Measurements from ENCODE around the gene DNAJB5. TPM values are rescaled to one million over a fixed set of nuclear protein-coding genes. Genes with fewer than 3 reads are reported as not detected.

DNAJB5 gene
- total and polyA plus RNA-seq, 4 donors, result 0.76 to 2.3 (median 1.8) TPM

DNA sequence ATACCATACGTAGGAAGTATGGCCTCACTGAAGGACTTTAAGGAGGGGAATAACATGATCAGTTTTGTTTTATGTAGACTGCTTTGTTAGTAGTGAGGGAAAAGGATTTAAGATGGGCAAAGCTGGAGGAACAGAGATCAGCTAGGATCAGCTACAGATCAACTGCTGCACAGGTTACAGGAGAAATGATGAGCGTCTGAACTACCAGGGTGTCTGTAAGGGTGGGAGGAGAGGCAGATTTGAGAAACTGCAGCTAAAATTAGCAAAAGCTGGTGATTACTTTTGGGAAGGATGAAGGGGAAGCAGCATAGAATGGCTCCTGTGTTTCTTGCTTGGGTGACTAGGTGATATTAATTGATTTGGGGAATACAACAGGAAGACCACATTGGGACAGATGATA lies 43.6 kb downstream of the DNAJB5 start:
- no peak overlapping the region for H3K9ac ChIP-seq (ENCODE audit: low read depth in 1 of 2, low read length in 2 of 2)
- TF ChIP-seq REST (IDR thresholded peaks at IDR 0.05), result no peak
- TF ChIP-seq HNF4A (conservative IDR thresholded peaks at IDR 0.05), result no peak
- TF ChIP-seq CTCF (IDR thresholded peaks at IDR 0.05; ENCODE audit: low read depth, low read length, missing input control), result no peak
- DNase-seq (ENCODE audit: low spot score), result no peak
- no peak overlapping the region for H3K4me3 ChIP-seq (ENCODE audit: low read depth in 1 of 3, low read length in 3 of 3)
- no peak overlapping the region for H3K27ac ChIP-seq (ENCODE audit: low read depth in 1 of 2, low read length in 2 of 2)
- H3K27me3 ChIP-seq (ENCODE audit: control insufficient read depth in 4 of 4, insufficient read depth in 4 of 4, low read length in 3 of 4), result no peaks in the 10 kb centered on the region
- no peaks in the 10 kb centered on the region for H3K9me3 ChIP-seq (ENCODE audit: control insufficient read depth in 4 of 4, low read length in 3 of 4)
- WGBS, result 97% methylated on average over 2 of the region's 2 CpGs
- H3K4me1 ChIP-seq (ENCODE audit: control insufficient read depth in 4 of 4, insufficient read depth in 4 of 4, low read length in 3 of 4), result peaks cover 0 to 1% (median 0%) of the 10 kb centered on the region in 4 donors
- peaks cover 0 to 8% (median 2%) of the 10 kb centered on the region in 4 donors for H3K36me3 ChIP-seq (ENCODE audit: control insufficient read depth in 4 of 4, insufficient read depth in 3 of 4, low read depth in 1 of 4, low read length in 3 of 4)

GRCh38 chr9:35035851-35036701 lies 46.5 kb downstream of the DNAJB5 start:
- H3K9me3 ChIP-seq (ENCODE audit: control insufficient read depth in 4 of 4, low read length in 3 of 4), result no peaks in the 10 kb centered on the region
- no peaks in the 10 kb centered on the region for H3K27me3 ChIP-seq (ENCODE audit: control insufficient read depth in 4 of 4, insufficient read depth in 4 of 4, low read length in 3 of 4)
- TF ChIP-seq SP1 (IDR thresholded peaks at IDR 0.05), result no peak
- TF ChIP-seq YY1 (IDR thresholded peaks at IDR 0.05), result no peak
- TF ChIP-seq RXRA (IDR thresholded peaks at IDR 0.05), result no peak
- no peak for TF ChIP-seq HNF4A (conservative IDR thresholded peaks at IDR 0.05)
- no peak for TF ChIP-seq TAF1 (conservative IDR thresholded peaks at IDR 0.05)
- no peak for TF ChIP-seq HNF4G (IDR thresholded peaks at IDR 0.05)
- DNase-seq (ENCODE audit: low spot score), result no peak
- WGBS, result 71% methylated on average over 48 of the region's 48 CpGs
- H3K27ac ChIP-seq (ENCODE audit: low read depth in 1 of 2, low read length in 2 of 2), result no peak overlapping the region
- peaks cover 0 to 8% (median 2%) of the 10 kb centered on the region in 4 donors for H3K36me3 ChIP-seq (ENCODE audit: control insufficient read depth in 4 of 4, insufficient read depth in 3 of 4, low read depth in 1 of 4, low read length in 3 of 4)
- no peaks in the 10 kb centered on the region for H3K4me1 ChIP-seq (ENCODE audit: control insufficient read depth in 4 of 4, insufficient read depth in 4 of 4, low read length in 3 of 4)
- no peak overlapping the region for H3K9ac ChIP-seq (ENCODE audit: low read depth in 1 of 2, low read length in 2 of 2)
- no peak overlapping the region for H3K4me3 ChIP-seq (ENCODE audit: low read depth in 1 of 3, low read length in 3 of 3)

GRCh38 chr9:35042081-35042604 lies 52.6 kb downstream of the DNAJB5 start:
- DNase-seq (ENCODE audit: low spot score), result no peak
- 58% methylated on average over 3 of the region's 3 CpGs for WGBS
- TF ChIP-seq JUND (IDR thresholded peaks at IDR 0.05), result peak in 1 of 2 donors; percentile 15
- peak; percentile 21 to 28 for TF ChIP-seq HNF4A (conservative IDR thresholded peaks at IDR 0.05)
- peak; percentile 48 to 59 for TF ChIP-seq RXRA (IDR thresholded peaks at IDR 0.05)
- no peak for TF ChIP-seq YY1 (IDR thresholded peaks at IDR 0.05)
- peak in 1 of 2 donors; percentile 9 for TF ChIP-seq RAD21 (IDR thresholded peaks at IDR 0.05)
- no peak for TF ChIP-seq HNF4G (IDR thresholded peaks at IDR 0.05)
- no peaks in the 10 kb centered on the region for H3K9me3 ChIP-seq (ENCODE audit: control insufficient read depth in 4 of 4, low read length in 3 of 4)
- H3K27me3 ChIP-seq (ENCODE audit: control insufficient read depth in 4 of 4, insufficient read depth in 4 of 4, low read length in 3 of 4), result no peaks in the 10 kb centered on the region
- peak overlapping the region in 1 of 2 donors; percentile 3 for H3K27ac ChIP-seq (ENCODE audit: low read depth in 1 of 2, low read length in 2 of 2)
- peaks cover 0 to 4% (median 0%) of the 10 kb centered on the region in 4 donors for H3K4me1 ChIP-seq (ENCODE audit: control insufficient read depth in 4 of 4, insufficient read depth in 4 of 4, low read length in 3 of 4)
- no peak overlapping the region for H3K9ac ChIP-seq (ENCODE audit: low read depth in 1 of 2, low read length in 2 of 2)
- H3K36me3 ChIP-seq (ENCODE audit: control insufficient read depth in 4 of 4, insufficient read depth in 3 of 4, low read depth in 1 of 4, low read length in 3 of 4), result peaks cover 0 to 20% (median 13%) of the 10 kb centered on the region in 4 donors
- no peak overlapping the region for H3K4me3 ChIP-seq (ENCODE audit: low read depth in 1 of 3, low read length in 3 of 3)
